Ovary (tissue), 3 donors: ENCODE results near the gene TIMM8B.

Experiments used
- CTCF ChIP-seq, 3 donors: fragments of 450-650 bp in 2 of 3; fragments of 200-600 bp in 1 of 3; IDR thresholded peaks; one replicate each; pipeline versions ENCODE4 v1.5.1 to v1.8.0; 2016 to 2022; ENCODE audit warnings: antibody characterized with exemption in 3 of 3, mild to moderate bottlenecking in 1 of 3
- POLR2A ChIP-seq: fragments of 450-650 bp; IDR thresholded peaks from one replicate; pipeline ENCODE4 v1.6.1; 2017; ENCODE audit warnings: antibody characterized with exemption, mild to moderate bottlenecking, moderate library complexity
- donor health status: DM: no; HTN: no; CAD: no.

GRCh38 chr11:112115386-112115785 is 28.8 kb upstream of the TIMM8B start:
- no peak for TF ChIP-seq POLR2A
- no peak for TF ChIP-seq CTCF (IDR thresholded peaks at IDR 0.05)
